Measurements from ENCODE around the gene SCEL. TPM values are rescaled to one million over a fixed set of nuclear protein-coding genes. Genes with fewer than 3 reads are reported as not detected.

The SCEL gene
- total and polyA plus RNA-seq, 12 donors, result 0.07 to 0.11 TPM; not detected in 10

GRCh38 chr13:77510156-77510555, 25.4 kb upstream of the SCEL start:
- Histone ChIP-seq H3K4me3 (no peak overlapping the region), H3K36me3 (no peaks in the 10 kb centered on the region), H3K27ac (no peak overlapping the region), H3K4me1 (no peaks in the 10 kb centered on the region), H3K9me3 (no peaks in the 10 kb centered on the region), H3K27me3 (no peaks in the 10 kb centered on the region)
- intact Hi-C loops (cut with DNase I), result no loop called here
- WGBS, 2 donors, result 81 to 90% methylated on average over 3 of the region's 3 CpGs
- TF ChIP-seq CTCF (IDR thresholded peaks at IDR 0.05), result no peak
- DNase-seq (no peak), ATAC-seq (no peak)

GRCh38 chr13:77511552-77511951, 24.0 kb upstream of the SCEL start:
- WGBS, 2 donors, result 76 to 77% methylated on average over 5 of the region's 5 CpGs
- ATAC-seq, result no peak

GRCh38 chr13:77513719-77514335, 21.7 kb upstream of the SCEL start:
- DNase-seq (no peak), ATAC-seq (no peak)
- intact Hi-C loops (cut with DNase I), result no loop called here
- H3K36me3 ChIP-seq, result no peaks in the 10 kb centered on the region
- no peaks in the 10 kb centered on the region for H3K9me3 ChIP-seq
- no peak overlapping the region for H3K27ac ChIP-seq
- WGBS, 2 donors, result 78 to 87% methylated on average over 2 of the region's 2 CpGs
- no peaks in the 10 kb centered on the region for H3K27me3 ChIP-seq
- no peaks in the 10 kb centered on the region for H3K4me1 ChIP-seq
- no peak overlapping the region for H3K4me3 ChIP-seq
- TF ChIP-seq CTCF (IDR thresholded peaks at IDR 0.05), result no peak

More at GRCh38 chr13:77511552-77511951, 24.0 kb upstream of the SCEL start:
- TF ChIP-seq CTCF (IDR thresholded peaks at IDR 0.05), result no peak
- Histone ChIP-seq H3K27me3 (no peaks in the 10 kb centered on the region), H3K4me1 (no peaks in the 10 kb centered on the region), H3K36me3 (no peaks in the 10 kb centered on the region), H3K4me3 (no peak overlapping the region), H3K9me3 (no peaks in the 10 kb centered on the region), H3K27ac (no peak overlapping the region)
- DNase-seq, result no peak
- intact Hi-C loops (cut with DNase I), result no loop called here

GRCh38 chr13:77514336-77514726, 21.2 kb upstream of the SCEL start:
- H3K27ac ChIP-seq, result no peak overlapping the region
- DNase-seq, result no peak
- WGBS, 2 donors, result 91 to 94% methylated on average over 1 of the region's 1 CpG
- no peaks in the 10 kb centered on the region for H3K36me3 ChIP-seq
- no peak overlapping the region for H3K4me3 ChIP-seq
- ATAC-seq, result no peak
- H3K4me1 ChIP-seq, result no peaks in the 10 kb centered on the region
- TF ChIP-seq CTCF (IDR thresholded peaks at IDR 0.05), result no peak
- intact Hi-C loops (cut with DNase I), result no loop called here
- H3K27me3 ChIP-seq, result no peaks in the 10 kb centered on the region
- no peaks in the 10 kb centered on the region for H3K9me3 ChIP-seq

Data from heart right ventricle (tissue), 16 donors.